Common myeloid progenitor, CD34-positive (primary cell): ENCODE data around the gene CDK5RAP2.
A peak's percentile ranks its signal among the peaks of the same experiment; 100 is the strongest.
"Not testable (repeated sequence)": the region's sequence is repeated elsewhere in the genome, so short reads cannot be mapped to it uniquely, and the experiment has no call there.

Experiments used
- CTCF ChIA-PET: fragments of 350-600 bp; sonication (Branson Sonifier 250); formaldehyde crosslinking; loops from one replicate; lab custom pipeline; 2021; ENCODE audit warnings: antibody characterized with exemption; lab: Charles Lee
- POLR2A ChIA-PET: fragments of 350-600 bp; sonication (Branson Sonifier 250); formaldehyde crosslinking; loops from one replicate; lab custom pipeline; 2021; ENCODE audit warnings: antibody characterized with exemption; lab: Charles Lee
- DNase-seq, 3 donors: peaks; one replicate each; pipeline versions ENCODE4 v3.0.0 to v3.0.0-alpha.2; 2013
- H3K27ac ChIP-seq, 2 experiments: 1 replicate in 1 of 2; 2 replicates in 1 of 2; pipeline ENCODE4 v1.7.0; 2013; ENCODE audit warnings: inconsistent platforms in 2 of 2, low read length in 2 of 2, mild to moderate bottlenecking in 2 of 2, low read depth in 1 of 2, moderate library complexity in 1 of 2; ENCODE audit not compliant: severe bottlenecking in 2 of 2, insufficient read depth in 1 of 2, poor library complexity in 1 of 2
- H3K27me3 ChIP-seq, 5 experiments: replicated peaks in 2 of 5; 1 replicate in 3 of 5; 2 replicates in 2 of 5; pipeline versions ENCODE4 v1.6.1 to v1.7.0; 2013; ENCODE audit warnings: low read length in 4 of 5, mild to moderate bottlenecking in 2 of 5, moderate library complexity in 2 of 5, inconsistent platforms in 1 of 5; ENCODE audit not compliant: insufficient read depth in 5 of 5, control insufficient read depth in 4 of 5
- H3K36me3 ChIP-seq, 4 experiments: 1 replicate in 2 of 4; 2 replicates in 2 of 4; pipeline versions ENCODE4 v1.6.1 to v1.7.0; 2013; ENCODE audit warnings: low read length in 3 of 4, control low read depth in 1 of 4, mild to moderate bottlenecking in 1 of 4; ENCODE audit not compliant: control insufficient read depth in 4 of 4, insufficient read depth in 4 of 4
- H3K4me1 ChIP-seq, 4 experiments: 1 replicate in 3 of 4; 2 replicates in 1 of 4; pipeline versions ENCODE4 v1.6.1 to v1.7.1; 2013; ENCODE audit warnings: low read length in 3 of 4, mild to moderate bottlenecking in 3 of 4, control low read depth in 1 of 4, inconsistent platforms in 1 of 4, moderate library complexity in 1 of 4; ENCODE audit not compliant: control insufficient read depth in 4 of 4, insufficient read depth in 4 of 4; ENCODE audit errors: control extremely low read depth in 1 of 4
- H3K4me3 ChIP-seq, 7 experiments: 1 replicate in 4 of 7; 2 replicates in 3 of 7; pipeline versions ENCODE4 v1.5.1 to v1.7.0; 2013; ENCODE audit warnings: mild to moderate bottlenecking in 7 of 7, low read length in 6 of 7, moderate library complexity in 6 of 7, inconsistent platforms in 2 of 7, low read depth in 2 of 7, control low read depth in 1 of 7; ENCODE audit not compliant: insufficient read depth in 4 of 7, control insufficient read depth in 1 of 7; ENCODE audit errors: extremely low read depth in 1 of 7
- H3K9me3 ChIP-seq, 5 experiments: 1 replicate in 4 of 5; 2 replicates in 1 of 5; pipeline versions ENCODE4 v1.6.1 to v1.7.1; 2013; ENCODE audit warnings: low read length in 4 of 5, mild to moderate bottlenecking in 2 of 5, inconsistent platforms in 1 of 5, low read depth in 1 of 5, moderate library complexity in 1 of 5; ENCODE audit not compliant: control insufficient read depth in 4 of 5, insufficient read depth in 2 of 5; ENCODE audit errors: control extremely low read depth in 1 of 5
- WGBS: methylation state at CpG from one replicate; pipeline ENCODE4 v1.1.5; 2013; ENCODE audit not compliant: insufficient coverage; 5-methylcytosine and 5-hydroxymethylcytosine counted together

The CDK5RAP2 gene

GRCh38 chr9:120555839-120556238, 24.1 kb downstream of the CDK5RAP2 start:
- no peak overlapping the region for H3K27ac ChIP-seq
- peak; percentile 78 to 95 (median 91) for DNase-seq
- H3K36me3 ChIP-seq: peaks cover 0 to 10% (median 2%) of the 10 kb centered on the region in 4 experiments
- CTCF ChIA-PET: interaction anchor here (0.7 to 1.5 kb wide), 4 partner anchors 9 to 16 kb away, joined by 3 to 5 read pairs (median 4); no protein-coding TSS in a partner anchor
- H3K9me3 ChIP-seq: no peaks in the 10 kb centered on the region
- no peaks in the 10 kb centered on the region for H3K27me3 ChIP-seq
- H3K4me1 ChIP-seq: peaks cover 0 to 43% (median 26%) of the 10 kb centered on the region in 4 experiments
- no CpG with 5 or more reads among the region's 4 CpGs for WGBS
- H3K4me3 ChIP-seq: peak overlapping the region in 2 of 7 experiments; percentile 6 to 50
- POLR2A ChIA-PET: interaction anchor here (0.7 kb wide), 1 partner anchor 17 kb away, joined by 5 read pairs; no protein-coding TSS in a partner anchor

- POLR2A ChIA-PET: not testable (repeated sequence)
These were observed 27.7 kb downstream of the CDK5RAP2 start for GRCh38 chr9:120552210-120552704.

GRCh38 chr9:120545701-120546550, 34.0 kb downstream of the CDK5RAP2 start:
- 100% methylated on average over 2 of the region's 6 CpGs for WGBS
- POLR2A ChIA-PET: no interaction called here

More at GRCh38 chr9:120552210-120552704, 27.7 kb downstream of the CDK5RAP2 start:
- not testable (repeated sequence) for H3K4me3 ChIP-seq, H3K27me3 ChIP-seq, H3K9me3 ChIP-seq, DNase-seq, H3K27ac ChIP-seq
- WGBS: no CpG with 5 or more reads among the region's 7 CpGs
- Histone ChIP-seq H3K4me1 (peaks cover 0 to 22% (median 18%) of the 10 kb centered on the region in 4 experiments), H3K36me3 (peaks cover 5 to 34% (median 24%) of the 10 kb centered on the region in 4 experiments)
- CTCF ChIA-PET: interaction anchor here (0.8 kb wide), 1 partner anchor 8 kb away, joined by 3 read pairs; no protein-coding TSS in a partner anchor

GRCh38 chr9:120544441-120544840, 35.5 kb downstream of the CDK5RAP2 start:
- Histone ChIP-seq H3K27me3 (no peaks in the 10 kb centered on the region), H3K27ac (no peak overlapping the region), H3K4me3 (no peak overlapping the region), H3K4me1 (no peaks in the 10 kb centered on the region), H3K9me3 (no peaks in the 10 kb centered on the region), H3K36me3 (peaks cover 16 to 73% (median 49%) of the 10 kb centered on the region in 4 experiments)
- POLR2A ChIA-PET: no interaction called here
- no peak for DNase-seq
- 100% methylated on average over 1 of the region's 1 CpG for WGBS
- CTCF ChIA-PET: interaction anchor here (0.7 to 3.4 kb wide), 2 partner anchors 8 to 13 kb away, joined by 3 to 16 read pairs; no protein-coding TSS in a partner anchor

More at GRCh38 chr9:120545701-120546550, 34.0 kb downstream of the CDK5RAP2 start:
- Histone ChIP-seq H3K9me3 (no peaks in the 10 kb centered on the region), H3K36me3 (peaks cover 11 to 80% (median 53%) of the 10 kb centered on the region in 4 experiments), H3K4me3 (no peak overlapping the region), H3K4me1 (no peaks in the 10 kb centered on the region), H3K27ac (no peak overlapping the region), H3K27me3 (no peaks in the 10 kb centered on the region)
- no peak for DNase-seq
- CTCF ChIA-PET: interaction anchor here (0.6 to 1.4 kb wide), 6 partner anchors 10 to 66 kb away, joined by 3 to 5 read pairs (median 4); no protein-coding TSS in a partner anchor

- Histone ChIP-seq H3K36me3 (peaks cover 18 to 72% (median 47%) of the 10 kb centered on the region in 4 experiments), H3K27ac (no peak overlapping the region), H3K27me3 (no peaks in the 10 kb centered on the region), H3K4me3 (no peak overlapping the region), H3K9me3 (no peaks in the 10 kb centered on the region), H3K4me1 (no peaks in the 10 kb centered on the region)
- POLR2A ChIA-PET: no interaction called here
- CTCF ChIA-PET: interaction anchor here (1.3 to 3.4 kb wide), 3 partner anchors 9 to 43 kb away, joined by 5 to 16 read pairs (median 5); no protein-coding TSS in a partner anchor
- no peak for DNase-seq
- WGBS: 98% methylated on average over 6 of the region's 7 CpGs
These were observed 37.1 kb downstream of the CDK5RAP2 start for GRCh38 chr9:120542701-120543490.

GRCh38 chr9:120541921-120542320, 38.0 kb downstream of the CDK5RAP2 start:
- DNase-seq: no peak
- ChIA-PET POLR2A (no interaction called here), CTCF (interaction anchor here (1.3 to 3.4 kb wide), 2 partner anchors 10 to 14 kb away, joined by 3 to 16 read pairs; no protein-coding TSS in a partner anchor)
- H3K4me1 ChIP-seq: no peaks in the 10 kb centered on the region
- no peak overlapping the region for H3K27ac ChIP-seq
- no peaks in the 10 kb centered on the region for H3K9me3 ChIP-seq
- WGBS: 100% methylated on average over 1 of the region's 2 CpGs
- H3K36me3 ChIP-seq: peaks cover 19 to 73% (median 49%) of the 10 kb centered on the region in 4 experiments
- no peaks in the 10 kb centered on the region for H3K27me3 ChIP-seq
- no peak overlapping the region for H3K4me3 ChIP-seq
